Gastroesophageal sphincter (tissue), 3 donors: ENCODE results near the gene INTS7.

Experiments
- POLR2AphosphoS5 ChIP-seq: sonication (generic); formaldehyde crosslinking; IDR thresholded peaks from one replicate; pipeline ENCODE4 v1.6.1; 2017; ENCODE audit warnings: antibody characterized with exemption
- TF ChIP-seq, protein P1 (sequence below), 4 experiments: fragments of 200-600 bp in 2 of 4; fragments of 450-650 bp in 2 of 4; sonication (generic) in 1 of 4; IDR thresholded peaks; one replicate each; pipeline ENCODE4 v1.5.1; 2017 to 2019; ENCODE audit warnings: antibody characterized with exemption in 4 of 4, mild to moderate bottlenecking in 2 of 4, moderate library complexity in 2 of 4

DNA sequence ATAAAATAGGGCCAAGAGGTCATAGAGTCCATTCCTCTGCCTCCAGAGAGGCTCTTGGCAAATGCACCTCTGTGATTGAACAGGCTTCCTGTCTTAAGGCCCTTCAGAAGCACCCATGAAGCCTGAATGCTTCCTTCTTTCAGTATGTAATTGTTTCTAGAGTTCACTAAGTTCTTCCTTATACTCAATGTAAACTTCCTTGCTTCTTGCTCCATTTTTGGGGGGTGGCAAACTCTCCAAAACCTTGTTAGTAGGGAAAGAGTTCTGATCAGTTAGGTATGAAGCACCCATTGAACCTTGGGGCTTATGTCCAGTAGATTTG is 102.5 kb downstream of the INTS7 start:
- TF ChIP-seq, protein P1, sequence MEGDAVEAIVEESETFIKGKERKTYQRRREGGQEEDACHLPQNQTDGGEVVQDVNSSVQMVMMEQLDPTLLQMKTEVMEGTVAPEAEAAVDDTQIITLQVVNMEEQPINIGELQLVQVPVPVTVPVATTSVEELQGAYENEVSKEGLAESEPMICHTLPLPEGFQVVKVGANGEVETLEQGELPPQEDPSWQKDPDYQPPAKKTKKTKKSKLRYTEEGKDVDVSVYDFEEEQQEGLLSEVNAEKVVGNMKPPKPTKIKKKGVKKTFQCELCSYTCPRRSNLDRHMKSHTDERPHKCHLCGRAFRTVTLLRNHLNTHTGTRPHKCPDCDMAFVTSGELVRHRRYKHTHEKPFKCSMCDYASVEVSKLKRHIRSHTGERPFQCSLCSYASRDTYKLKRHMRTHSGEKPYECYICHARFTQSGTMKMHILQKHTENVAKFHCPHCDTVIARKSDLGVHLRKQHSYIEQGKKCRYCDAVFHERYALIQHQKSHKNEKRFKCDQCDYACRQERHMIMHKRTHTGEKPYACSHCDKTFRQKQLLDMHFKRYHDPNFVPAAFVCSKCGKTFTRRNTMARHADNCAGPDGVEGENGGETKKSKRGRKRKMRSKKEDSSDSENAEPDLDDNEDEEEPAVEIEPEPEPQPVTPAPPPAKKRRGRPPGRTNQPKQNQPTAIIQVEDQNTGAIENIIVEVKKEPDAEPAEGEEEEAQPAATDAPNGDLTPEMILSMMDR (IDR thresholded peaks at IDR 0.05) = no peak
- TF ChIP-seq POLR2AphosphoS5 = no peak
